Activated effector memory CD4-positive, alpha-beta T cell treated with anti-CD3 and anti-CD28 coated beads, Interleukin-2, amount 50 U/mL, for 16 hours (primary cell): ENCODE results near the gene RPGRIP1L.

Experiments
- DNase-seq: peaks from one replicate; pipeline ENCODE4 v3.0.0-alpha.2; 2020

Gene RPGRIP1L

DNA sequence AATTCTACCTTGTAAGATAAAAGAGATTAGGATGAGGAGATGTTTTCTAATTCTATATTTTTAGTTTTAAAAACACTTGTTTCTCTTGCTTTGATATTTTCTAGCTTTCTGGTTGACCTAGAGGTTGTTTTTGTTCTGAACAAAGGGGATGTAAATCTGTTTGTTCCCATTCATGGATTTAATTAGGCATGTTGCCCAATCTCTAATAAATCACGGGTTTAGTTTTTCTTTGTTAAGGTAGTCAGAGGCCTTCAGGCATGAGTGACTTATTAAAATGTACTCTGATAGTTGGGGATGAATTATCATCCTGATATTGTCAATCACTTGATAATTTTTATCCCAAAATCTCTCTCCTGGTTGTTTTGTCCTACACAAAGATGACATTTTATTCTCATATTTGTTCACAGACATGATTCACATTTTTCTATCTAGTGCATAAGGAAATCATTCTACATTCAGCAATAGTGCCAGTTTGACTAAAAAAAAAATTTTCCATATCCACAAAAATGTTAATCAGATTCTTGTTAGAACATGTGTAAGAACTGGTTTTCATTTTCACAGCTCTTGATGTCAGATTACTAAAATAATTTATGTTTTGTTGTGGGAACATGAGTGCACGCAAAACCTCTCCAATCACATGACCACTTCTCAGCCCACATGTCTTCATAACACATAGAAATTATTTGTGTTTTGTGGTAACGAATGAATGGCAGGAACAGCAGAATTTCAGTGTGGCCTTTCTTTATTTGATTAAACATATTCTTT lies 105.0 kb downstream of the RPGRIP1L start:
- DNase-seq, result no peak

DNA sequence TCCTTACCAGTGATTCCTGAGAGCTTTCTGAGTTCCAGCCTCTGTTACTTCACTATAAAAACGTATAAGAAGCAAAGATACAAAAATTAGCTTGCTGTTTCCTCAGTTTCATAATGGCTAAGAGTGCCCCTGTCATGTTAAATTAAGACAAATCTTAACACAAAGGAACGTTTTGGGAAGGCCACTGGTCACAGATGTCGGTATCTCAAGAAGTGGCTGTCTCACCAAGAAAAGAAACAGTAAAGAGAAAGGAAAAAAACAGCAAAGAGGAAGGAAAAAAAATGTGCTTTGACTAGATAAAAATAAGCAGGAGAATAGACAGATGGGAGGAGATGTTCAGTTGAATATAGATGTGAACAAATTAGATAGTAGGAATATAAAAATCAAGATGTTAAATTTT lies 105.9 kb downstream of the RPGRIP1L start:
- no peak for DNase-seq

DNA sequence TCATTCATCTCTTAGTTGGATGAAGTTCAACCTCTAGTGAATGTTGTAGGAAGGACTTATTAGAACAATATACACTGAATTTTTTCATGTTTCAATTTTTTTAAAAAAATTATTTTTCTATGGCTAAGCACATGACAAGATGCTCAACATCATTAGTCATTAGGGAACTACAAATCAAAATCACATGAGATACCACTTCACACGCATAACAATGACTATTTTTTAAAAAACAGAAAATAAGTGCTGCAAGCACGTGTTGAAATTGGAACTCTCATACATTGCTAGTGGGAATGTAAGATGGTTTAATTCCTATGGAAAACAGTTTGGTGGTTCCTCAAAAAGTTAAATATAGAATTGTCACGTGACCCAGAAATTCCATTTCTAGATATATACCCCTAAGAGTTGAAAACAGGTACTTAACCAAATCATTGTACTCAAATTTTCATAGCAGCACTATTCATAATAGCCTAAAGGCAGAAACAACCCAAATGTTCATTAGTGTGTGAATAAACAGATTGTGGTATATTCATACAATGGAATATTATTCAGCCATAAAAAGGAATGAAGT lies 115.5 kb downstream of the RPGRIP1L start:
- DNase-seq, result no peak

DNA sequence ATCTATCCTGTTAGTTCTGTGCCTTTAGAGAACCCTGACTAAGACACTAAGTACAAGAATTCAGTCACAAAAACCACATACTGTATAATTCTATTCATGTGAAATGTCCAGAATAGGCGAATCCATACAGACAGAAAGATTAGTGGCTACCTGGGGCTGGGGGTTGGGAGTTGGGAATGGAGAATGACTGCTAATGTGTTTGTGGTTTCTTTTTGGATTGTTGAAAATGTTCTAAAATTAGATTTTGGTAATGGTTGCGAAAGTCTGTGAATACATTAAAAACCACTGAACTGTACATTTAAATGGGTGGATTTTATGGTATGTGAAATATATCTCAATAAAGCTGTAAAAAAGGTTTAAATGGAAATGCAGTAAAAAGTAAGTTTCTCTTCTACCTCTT lies 120.3 kb downstream of the RPGRIP1L start:
- DNase-seq, result no peak

DNA sequence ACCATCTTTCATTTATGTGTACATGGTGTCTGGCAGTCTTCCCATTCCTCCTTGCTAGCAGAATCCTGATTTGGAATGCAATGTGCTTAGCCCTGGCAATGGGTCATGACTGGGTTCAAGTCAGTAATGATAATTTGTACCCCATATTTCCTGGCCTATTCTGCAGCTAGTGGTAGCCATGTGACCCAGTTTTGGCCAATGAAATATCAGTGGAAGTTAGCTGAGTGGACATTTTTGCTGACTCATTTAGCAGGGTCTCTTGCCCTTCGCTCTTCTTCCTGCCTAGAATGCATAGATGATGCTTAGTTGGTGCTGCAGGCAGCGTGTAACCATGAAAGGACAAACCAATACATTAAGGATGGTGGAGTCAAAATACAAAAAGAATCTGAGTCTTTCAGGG lies 121.9 kb downstream of the RPGRIP1L start:
- DNase-seq, result no peak

DNA sequence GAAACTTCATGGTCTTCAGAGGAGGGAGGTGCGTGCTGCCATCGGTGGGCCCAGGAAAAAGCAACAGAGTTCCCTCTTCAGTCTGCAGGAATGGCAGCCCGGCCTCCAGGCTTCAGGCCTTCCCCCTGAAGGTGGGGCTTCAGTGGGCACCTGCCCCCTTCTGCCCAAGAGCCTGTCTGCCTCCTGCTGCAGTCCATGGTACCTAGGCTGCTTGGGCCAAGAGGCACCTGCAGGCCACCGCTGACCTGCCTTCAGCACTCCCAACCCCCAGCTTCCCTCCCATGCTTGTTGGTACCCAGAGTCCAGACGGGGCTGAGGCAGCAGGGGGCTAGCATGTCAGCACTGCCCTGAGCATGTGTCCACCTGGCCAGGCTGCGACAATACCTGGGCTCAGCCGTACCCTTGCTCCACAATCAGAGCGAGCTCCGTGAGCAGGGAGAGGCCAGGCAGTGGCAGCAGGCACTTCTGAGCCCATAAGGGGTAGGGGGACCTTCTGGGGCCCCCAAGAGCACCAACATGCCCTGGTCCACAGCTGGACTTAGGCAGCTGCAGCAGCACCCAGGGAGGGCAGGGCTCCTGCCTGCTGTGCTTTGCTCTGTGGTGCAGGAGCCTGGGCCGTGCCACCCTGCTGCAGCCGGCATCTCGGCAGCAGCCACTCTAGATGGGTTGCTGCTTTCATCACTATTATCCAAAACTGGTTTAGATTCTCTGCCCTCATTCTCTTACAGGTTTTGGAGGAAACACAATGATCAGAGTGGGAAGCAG lies 123.4 kb downstream of the RPGRIP1L start:
- DNase-seq, result no peak

DNA sequence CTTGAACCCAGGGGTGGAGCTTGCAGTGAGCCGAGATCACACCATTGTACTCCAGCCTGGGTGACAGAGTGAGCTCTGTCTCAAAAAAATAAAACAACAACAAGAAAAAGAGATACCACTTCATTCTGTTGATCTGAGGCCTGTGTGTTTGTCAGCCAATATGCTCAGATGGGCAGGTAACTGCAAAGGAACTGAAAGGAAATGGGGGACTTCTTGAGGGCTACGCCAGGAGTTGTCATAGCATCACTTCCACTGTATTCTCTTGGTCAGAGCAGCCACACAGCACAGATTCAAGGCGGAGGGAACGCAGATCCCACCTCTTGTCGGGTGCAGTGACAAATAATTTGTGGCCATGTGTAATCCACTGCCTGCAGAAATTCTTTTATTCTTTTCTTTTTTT lies 126.8 kb downstream of the RPGRIP1L start:
- no peak for DNase-seq

DNA sequence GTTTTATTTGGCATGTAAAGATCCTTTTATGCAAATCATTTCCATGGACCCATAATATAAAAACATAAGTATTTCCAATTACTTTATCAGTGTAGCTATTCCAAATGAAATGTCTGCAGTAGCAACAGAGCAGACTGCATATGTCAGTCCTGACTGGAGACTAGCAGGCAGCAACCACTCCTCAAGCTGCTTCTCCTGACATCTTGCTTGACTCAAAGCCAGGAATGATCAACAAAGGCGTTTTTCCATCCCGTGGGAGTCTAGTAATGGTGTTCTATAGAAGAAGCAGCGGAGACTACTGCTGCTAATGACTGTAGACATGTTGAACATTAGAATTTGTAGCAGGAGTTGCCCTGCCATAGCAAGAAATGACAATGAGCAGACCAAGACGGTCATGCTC lies 127.4 kb downstream of the RPGRIP1L start:
- no peak for DNase-seq

DNA sequence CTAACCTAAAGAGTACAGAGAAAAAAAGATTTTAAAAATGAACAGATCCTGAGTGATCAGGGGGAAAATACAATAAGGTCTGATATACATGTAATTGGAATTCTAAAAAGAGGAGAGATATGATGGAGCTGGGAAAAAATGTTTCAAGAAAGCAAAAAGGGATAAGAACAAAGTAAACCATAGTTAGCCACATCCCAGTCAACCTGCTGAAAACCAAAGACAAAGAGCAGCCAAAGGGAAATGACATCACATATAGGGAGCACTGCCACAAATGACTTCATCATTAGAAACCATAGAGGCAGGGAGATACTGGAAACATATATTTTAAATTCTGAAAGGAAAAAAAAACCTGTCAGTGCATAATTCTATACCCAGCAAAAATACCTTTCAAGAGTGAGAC lies 131.9 kb downstream of the RPGRIP1L start:
- no peak for DNase-seq

DNA sequence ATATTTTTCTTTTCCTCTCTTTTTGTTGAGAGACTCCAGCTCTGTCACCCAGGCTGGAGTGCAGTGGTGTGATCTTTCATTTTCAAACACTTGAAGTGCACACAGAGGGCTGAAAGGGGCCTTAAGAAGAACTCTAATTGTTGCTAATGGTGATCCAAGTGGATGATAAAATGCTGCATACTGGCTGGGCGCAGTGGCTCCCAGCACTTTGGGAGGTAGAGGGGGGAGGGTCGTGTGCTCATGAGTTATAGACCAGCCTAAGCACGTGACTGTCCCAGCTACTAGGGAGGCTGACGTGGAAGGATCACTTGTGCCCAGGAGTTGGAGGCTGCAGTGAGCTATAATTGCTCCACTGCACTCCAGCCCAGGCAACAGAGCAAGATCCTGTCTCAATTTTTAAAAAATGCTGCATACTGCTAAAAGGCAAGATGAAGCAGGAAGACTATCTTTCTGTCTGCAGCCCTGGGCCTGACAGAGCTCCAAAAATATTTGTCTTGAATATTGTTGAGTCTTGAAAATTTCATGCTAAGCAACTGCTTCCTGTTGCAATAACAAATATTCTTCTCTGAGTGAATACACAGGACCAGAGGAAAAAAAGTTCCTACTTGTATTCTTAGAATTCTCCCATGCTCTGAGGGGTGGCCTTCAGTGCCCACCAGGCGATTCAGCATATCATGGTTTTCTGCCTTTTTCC lies 137.0 kb downstream of the RPGRIP1L start:
- DNase-seq, result no peak

DNA sequence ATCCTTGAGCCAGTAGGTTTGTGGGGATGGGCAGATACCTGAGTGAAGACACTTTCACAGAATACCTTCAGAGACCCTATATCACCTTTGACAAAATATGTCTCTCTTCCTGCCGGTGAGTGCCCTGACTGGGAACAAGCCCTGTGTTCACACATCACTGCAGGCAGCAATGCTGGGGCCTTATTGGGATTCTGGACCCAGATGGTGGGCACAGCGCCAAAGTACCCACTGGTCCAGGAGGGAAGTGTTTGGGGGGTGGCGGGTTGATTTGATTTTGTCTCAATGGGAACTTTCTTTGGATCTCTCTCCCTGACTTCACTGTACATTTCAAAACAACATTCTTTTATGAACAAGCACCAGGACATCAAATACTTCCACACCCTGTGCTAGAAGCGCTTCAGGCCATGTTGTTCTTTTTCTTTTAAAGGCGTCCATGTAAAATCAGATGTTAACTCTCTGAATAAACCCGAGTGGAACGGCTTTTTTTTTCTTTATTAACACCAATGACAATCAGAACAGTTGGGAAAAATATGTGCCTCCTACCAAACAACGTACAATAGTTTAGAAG lies 138.3 kb downstream of the RPGRIP1L start:
- no peak for DNase-seq

DNA sequence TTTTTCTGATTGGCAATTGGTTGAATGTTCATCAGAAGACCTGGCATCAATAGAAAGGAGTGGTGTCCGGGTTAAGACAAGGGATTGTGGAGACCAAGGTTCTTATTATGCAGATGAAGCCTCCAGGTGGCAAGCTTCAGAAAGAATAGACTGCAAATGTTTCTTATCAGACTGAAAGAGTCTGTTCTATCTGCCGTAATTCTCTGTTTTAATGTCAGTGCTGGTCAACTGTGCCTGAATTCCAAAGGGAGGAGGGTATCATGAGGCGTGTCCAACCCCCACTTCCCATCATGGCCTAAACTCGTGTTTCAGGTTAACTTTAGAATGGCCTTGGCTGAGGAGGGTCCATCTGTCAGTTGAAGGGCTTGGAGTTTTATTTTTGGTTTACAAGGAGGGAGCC lies 140.2 kb downstream of the RPGRIP1L start:
- no peak for DNase-seq

DNA sequence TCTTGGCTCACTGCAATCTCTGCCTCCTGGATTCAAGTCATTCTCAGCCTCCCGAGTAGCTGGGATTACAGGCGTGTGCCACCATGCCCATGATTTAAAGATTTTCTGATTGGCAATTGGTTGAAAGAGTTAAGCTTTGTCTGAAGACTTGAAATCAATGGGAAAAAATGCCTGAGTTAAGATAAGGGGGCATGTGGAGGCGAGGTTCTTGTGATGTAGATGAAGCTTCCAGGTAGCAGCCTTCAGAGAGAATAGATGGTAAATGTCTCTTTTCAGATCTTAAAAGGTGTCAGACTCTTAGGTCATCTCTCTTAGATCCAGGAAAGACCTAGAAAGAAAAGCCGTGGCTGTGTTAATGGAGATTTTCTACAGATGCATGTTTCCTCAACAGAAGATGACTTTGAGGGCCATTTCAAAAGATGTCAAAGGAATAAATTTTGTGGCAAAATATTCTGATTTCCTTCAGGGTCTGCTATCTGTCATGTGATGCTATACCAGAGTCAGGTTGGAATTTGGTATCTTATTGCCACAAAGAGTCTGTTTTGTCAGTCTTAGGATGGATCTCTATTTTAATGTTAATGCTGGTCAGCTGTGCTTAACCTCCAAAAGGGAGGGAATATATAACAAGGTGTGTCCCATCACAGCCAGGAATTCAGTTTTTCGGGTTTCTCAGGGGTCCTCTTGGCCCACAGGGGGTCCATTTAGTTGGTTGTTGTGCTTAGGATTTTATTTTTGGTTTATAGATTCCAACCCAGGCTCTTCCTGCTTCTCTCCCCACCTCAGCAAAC lies 142.4 kb downstream of the RPGRIP1L start:
- DNase-seq, result no peak

DNA sequence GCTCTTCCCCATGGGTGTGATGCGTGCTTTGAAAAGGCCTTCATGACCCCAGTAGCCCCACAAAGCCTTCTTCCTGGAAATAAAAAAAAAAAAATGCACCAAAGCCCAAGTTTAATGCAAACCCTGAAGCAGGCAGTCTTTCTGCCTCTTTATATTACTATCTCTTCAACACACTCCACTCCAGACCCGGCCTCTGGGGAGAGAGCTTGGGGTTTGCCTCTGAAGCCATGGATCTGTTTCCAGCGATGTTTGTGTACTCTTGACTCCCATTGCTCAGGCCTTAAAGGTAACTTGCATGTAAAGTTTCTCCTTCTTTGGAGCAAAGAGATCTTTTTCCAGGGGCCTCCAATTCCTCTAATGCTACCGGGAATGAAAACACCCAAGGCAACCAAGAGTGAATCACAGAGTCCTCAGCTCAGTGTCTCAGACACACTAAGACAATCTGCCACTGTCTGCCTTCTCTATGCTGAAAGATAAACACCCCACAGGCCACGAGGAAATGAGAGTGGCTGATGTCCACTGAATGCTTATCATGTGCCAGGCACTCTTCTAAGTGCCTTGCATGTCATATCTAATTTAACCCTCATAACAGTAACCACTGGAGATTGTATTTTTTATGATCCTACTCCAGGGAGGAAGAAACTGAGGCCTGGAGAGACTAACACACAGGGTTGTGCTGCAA lies 144.2 kb downstream of the RPGRIP1L start:
- no peak for DNase-seq

DNA sequence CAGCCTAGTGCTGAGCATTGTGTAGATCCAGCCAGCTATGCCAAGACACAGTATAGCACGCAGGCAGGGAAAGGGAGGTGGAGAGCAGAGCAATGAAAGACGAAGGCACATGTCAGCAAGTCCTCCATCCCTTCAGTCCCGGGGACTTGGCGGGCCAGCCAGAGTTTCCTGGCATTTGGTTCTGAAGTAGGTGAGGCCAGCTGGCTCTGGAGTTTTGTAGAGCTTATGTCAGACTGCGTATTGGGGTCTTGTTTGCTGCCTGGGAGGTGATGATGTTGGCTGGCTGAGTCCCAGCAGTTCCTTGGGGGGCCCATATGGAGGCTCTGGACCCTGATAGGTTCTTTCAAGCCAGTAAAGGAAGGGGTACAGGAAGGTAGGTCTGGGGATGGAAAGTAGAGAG lies 144.9 kb downstream of the RPGRIP1L start:
- DNase-seq, result no peak

DNA sequence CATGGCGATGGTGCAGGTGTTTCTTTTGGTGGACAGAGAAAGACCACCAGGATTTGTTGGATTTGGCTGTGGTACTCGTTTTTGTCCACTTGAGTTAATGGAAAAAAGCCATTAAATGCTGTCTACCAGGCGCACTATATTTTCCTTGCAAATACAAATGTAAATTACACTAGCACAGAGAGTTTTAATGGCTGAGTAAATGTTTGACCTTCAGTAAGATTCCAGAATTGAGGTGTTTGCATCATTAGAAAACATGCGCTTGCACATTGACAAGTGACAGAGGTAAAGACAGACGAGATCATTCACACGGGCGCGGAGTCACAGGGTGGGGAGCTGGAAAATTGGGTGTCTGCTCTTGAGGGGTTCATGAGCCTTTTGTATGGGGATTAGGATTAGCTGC lies 147.1 kb downstream of the RPGRIP1L start:
- DNase-seq, result no peak

DNA sequence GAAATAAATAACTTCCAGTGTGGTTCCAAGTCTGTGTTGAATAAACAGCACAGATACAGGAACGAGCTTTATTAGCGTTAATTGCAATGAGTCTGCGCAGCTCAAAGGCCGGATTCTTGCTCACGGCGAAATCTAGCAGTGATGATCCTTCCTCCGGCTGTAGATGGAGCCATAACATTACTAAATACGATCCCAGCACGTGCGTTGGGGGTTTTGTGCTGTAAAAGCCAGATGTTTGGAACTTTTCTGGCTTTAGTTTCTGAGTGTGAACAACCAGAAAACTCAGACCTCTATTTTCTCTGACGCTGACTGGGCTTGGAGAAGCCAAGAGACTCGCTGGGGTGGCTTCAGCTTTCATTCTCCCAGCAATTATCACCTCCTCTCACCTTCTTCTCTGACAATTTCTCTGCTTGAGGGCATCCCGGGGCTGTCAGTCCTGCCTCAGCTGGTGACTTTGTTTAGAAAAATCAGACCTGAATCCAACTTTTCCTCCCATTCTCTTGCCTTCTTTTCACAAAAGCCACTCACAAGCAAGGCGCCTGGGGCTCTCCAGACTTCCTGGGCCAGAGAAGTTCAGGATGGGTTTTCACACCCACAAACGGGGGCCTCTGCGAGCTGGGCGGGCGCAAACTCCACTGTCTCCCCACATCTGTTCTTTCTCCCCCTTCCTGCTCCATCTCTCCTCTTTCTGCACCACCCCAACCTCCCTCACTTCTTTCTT lies 153.5 kb downstream of the RPGRIP1L start:
- peak; percentile 80 for DNase-seq
